ENCODE data around the gene C12orf57. TPM values are rescaled to one million over a fixed set of nuclear protein-coding genes. Genes with fewer than 3 reads are reported as not detected.

Gene C12orf57
- total and polyA plus RNA-seq, 2 of the 13 experiments (the other 11 are each of a cell fraction or from before 2014, with no cell fraction given): 84.0 to 287 TPM

GRCh38 chr12:6925540-6926279 lies 18.1 kb upstream of the C12orf57 start (continued):
- TF ChIP-seq GPN1 (CRISPR knock-in tag; IDR thresholded peaks at IDR 0.05; ENCODE audit: borderline replicate concordance): no peak
- no peak for TF ChIP-seq U2AF1 (optimal IDR thresholded peaks at IDR 0.05; ENCODE audit: low read depth, low read length)
- TF ChIP-seq TFDP1 (CRISPR knock-in tag; IDR thresholded peaks at IDR 0.05; ENCODE audit: borderline replicate concordance): no peak
- TF ChIP-seq ZNF713 (CRISPR knock-in tag; IDR thresholded peaks at IDR 0.05): no peak
- TF ChIP-seq ATRX (CRISPR knock-in tag; IDR thresholded peaks at IDR 0.05; ENCODE audit: borderline replicate concordance): no peak
- no peak for TF ChIP-seq MZF1 (CRISPR knock-in tag; IDR thresholded peaks at IDR 0.05; ENCODE audit: borderline replicate concordance)
- TF ChIP-seq MTF2 (CRISPR knock-in tag; IDR thresholded peaks at IDR 0.05; ENCODE audit: borderline replicate concordance): no peak
- TF ChIP-seq CCDC6 (CRISPR knock-in tag; IDR thresholded peaks at IDR 0.05): no peak
- no peak for TF ChIP-seq MYC (CRISPR knock-in tag; IDR thresholded peaks at IDR 0.05; ENCODE audit: borderline replicate concordance)
- TF ChIP-seq ZNF878 (CRISPR knock-in tag; IDR thresholded peaks at IDR 0.05): no peak
- no peak for TF ChIP-seq KLF15 (CRISPR knock-in tag; IDR thresholded peaks at IDR 0.05; ENCODE audit: borderline replicate concordance)
- no peak for TF ChIP-seq RFX1 (IDR thresholded peaks at IDR 0.05)
- TF ChIP-seq SKIL (CRISPR knock-in tag; IDR thresholded peaks at IDR 0.05; ENCODE audit: borderline replicate concordance): no peak
- no peak for TF ChIP-seq PHF21A (CRISPR knock-in tag; IDR thresholded peaks at IDR 0.05)
- no peak for TF ChIP-seq ZNF441 (CRISPR knock-in tag; IDR thresholded peaks at IDR 0.05; ENCODE audit: borderline replicate concordance)
- TF ChIP-seq ZSCAN29 (CRISPR knock-in tag; conservative IDR thresholded peaks at IDR 0.05): no peak
- no peak for TF ChIP-seq RNF2 (conservative IDR thresholded peaks at IDR 0.05; ENCODE audit: low read depth)
- no peak for TF ChIP-seq ZNF543 (CRISPR knock-in tag; IDR thresholded peaks at IDR 0.05)
- no peak for TF ChIP-seq CREBL2 (CRISPR knock-in tag; IDR thresholded peaks at IDR 0.05; ENCODE audit: borderline replicate concordance)
- TF ChIP-seq ZNF17 (CRISPR knock-in tag; IDR thresholded peaks at IDR 0.05): no peak
- no peak for TF ChIP-seq ZBTB21 (CRISPR knock-in tag; IDR thresholded peaks at IDR 0.05)
- peak; percentile 43; the same call in 1 of the 2 replicates for TF ChIP-seq BORCS8-MEF2B (CRISPR knock-in tag; IDR thresholded peaks at IDR 0.05)
- no peak for TF ChIP-seq NR3C1 (CRISPR knock-in tag; IDR thresholded peaks at IDR 0.05)
- no peak for TF ChIP-seq ZNF10 (CRISPR knock-in tag; IDR thresholded peaks at IDR 0.05; ENCODE audit: borderline replicate concordance, low read depth)
- no peak for TF ChIP-seq AGO1 (IDR thresholded peaks at IDR 0.05; ENCODE audit: low read depth, low read length, poor library complexity, severe bottlenecking)
- peak; percentile 36; the same call in 1 of the 2 replicates for TF ChIP-seq ZGPAT (CRISPR knock-in tag; IDR thresholded peaks at IDR 0.05)
